Left colon (tissue), 2 donors: ENCODE data around the gene SHISA6. TPM values are rescaled to one million over a fixed set of nuclear protein-coding genes. Genes with fewer than 3 reads are reported as not detected.

ENCODE experiments used
- ATAC-seq: fragments of 200-7000 bp; cut with Tn5 transposase; one replicate; pipeline ENCODE4 v1.9.1; 2020; ENCODE audit warnings: mild to moderate bottlenecking, moderate library complexity
- DNase-seq, 2 donors: peaks; one replicate each; pipeline ENCODE4 v3.0.0-alpha.2; 2020
- intact Hi-C, 2 donors: fragments of 100-400 bp; cut with DNase I in 1 of 2; cut with micrococcal nuclease in 1 of 2; formaldehyde crosslinking; loops; one replicate each; pipeline versions ENCODE4 v1.11.2 to v1.14.0; 2022; cut with DNase I, micrococcal nuclease
- total RNA-seq, 2 donors: library from RNA; stranded (reverse); fragmentation: NEBNext Ultra II Directional; extraction: Animal tissue kit (Norgen Biotek cat#: 25700); gene quantifications; one replicate each; pipeline ENCODE4 v1.2.1, GENCODE V29; 2021
- donor health status: DM: no; HTN: no; CAD: no.
- donor health status: DM: yes; HTN: yes; CAD: no.

Gene SHISA6
- total RNA-seq, 2 donors from 2014 or later = 0.53 to 0.70 TPM

GRCh38 chr17:11330826-11331225 lies 89.8 kb downstream of the SHISA6 start:
- ATAC-seq (no peak), DNase-seq (no peak)
- intact Hi-C loops = no loop called here

GRCh38 chr17:11331547-11332513 lies 90.8 kb downstream of the SHISA6 start:
- intact Hi-C loops = no loop called here
- ATAC-seq (no peak), DNase-seq (no peak)

DNA sequence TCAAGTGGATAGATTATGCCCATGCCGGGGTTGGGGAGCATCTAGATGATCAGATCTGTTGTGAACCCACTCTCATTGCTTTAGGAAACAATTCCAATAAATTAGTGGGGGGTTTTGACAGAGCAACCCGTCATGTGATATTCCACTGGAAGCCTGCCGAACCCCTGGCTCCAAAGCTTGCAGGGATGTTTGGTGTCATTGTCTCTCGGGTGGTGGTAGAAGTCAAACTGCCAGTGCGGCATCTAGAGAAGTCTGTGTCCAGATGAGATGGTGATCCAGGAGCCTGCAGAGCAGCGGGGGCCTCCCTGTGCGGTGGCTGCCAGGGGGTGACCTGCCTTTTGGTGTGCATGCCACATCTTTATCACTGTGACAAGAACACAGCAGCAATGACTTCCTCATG lies 91.7 kb downstream of the SHISA6 start:
- intact Hi-C loops = no loop called here
- ATAC-seq (no peak), DNase-seq (no peak)

DNA sequence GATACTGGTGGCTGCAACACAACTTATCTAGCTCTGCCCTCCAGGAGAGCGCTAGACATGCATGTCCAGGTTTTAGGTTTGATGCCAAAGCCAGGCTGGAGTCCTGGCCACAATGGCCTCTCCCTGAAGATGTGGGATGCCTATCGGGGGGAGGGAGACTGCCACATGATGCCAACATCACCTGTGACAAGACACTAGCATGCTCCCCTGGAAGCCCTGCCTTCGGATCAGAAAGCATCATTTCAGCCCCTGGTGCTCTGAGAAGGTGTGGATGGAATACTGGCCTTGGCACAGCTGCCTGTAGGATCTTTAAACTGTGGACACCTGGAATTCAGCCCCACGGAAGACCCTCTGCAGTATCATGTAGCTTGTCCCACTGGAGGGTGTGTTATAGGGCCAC lies 93.5 kb downstream of the SHISA6 start:
- DNase-seq = no peak
- ATAC-seq = no peak
- intact Hi-C loops = no loop called here

- ATAC-seq (no peak), DNase-seq (no peak)
- intact Hi-C loops = no loop called here
Observed at GRCh38 chr17:11336290-11336689, 95.3 kb downstream of the SHISA6 start.

DNA sequence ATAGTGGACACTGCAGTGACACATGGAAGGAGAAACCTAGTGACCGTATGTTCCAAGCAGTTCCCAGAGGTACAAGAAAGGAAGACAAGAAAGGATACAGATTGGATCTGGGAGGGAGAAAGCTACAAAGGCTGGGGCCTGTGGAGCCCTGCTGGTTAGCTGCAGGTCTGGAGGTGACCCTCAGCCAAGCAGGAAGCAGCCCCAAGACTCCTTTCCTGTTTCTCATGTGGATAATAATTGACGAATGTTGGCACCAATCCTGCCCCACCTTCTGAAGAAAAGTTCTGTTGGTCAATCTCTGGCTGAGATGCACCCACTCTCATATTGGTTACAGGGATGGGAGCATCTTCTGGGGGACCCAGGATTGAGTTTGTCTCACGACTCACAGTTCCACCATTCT lies 99.8 kb downstream of the SHISA6 start:
- peak in 1 of 2 donors; percentile 42 for DNase-seq
- ATAC-seq = peak; percentile 91
- intact Hi-C loops = no loop called here

DNA sequence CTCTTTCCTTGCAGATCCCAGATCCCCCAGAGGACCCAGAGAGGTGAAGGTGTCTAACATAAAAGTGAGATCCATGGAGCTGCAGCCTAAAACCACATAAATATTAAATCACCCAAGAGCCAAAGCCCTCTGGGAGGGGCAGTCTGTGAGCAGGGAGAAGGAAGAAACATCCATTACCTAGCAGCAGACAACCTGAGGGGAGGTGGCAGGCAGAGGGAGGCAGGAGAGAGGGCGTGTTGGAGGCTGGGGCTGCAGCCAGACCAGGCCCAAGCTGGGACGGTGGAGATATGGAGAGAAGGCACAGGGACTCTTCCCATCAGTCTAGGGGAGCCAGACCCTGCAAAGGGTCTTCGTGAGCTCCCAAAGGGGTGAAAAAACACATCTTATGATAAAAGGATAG lies 101.1 kb downstream of the SHISA6 start:
- peak in 1 of 2 donors; percentile 8 for DNase-seq
- ATAC-seq = peak; percentile 43

GRCh38 chr17:11349106-11349505 lies 108.1 kb downstream of the SHISA6 start:
- intact Hi-C loops = no loop called here
- no peak for ATAC-seq

More for the DNA sequence above, 101.1 kb downstream of the SHISA6 start:
- intact Hi-C loops = no loop called here

DNA sequence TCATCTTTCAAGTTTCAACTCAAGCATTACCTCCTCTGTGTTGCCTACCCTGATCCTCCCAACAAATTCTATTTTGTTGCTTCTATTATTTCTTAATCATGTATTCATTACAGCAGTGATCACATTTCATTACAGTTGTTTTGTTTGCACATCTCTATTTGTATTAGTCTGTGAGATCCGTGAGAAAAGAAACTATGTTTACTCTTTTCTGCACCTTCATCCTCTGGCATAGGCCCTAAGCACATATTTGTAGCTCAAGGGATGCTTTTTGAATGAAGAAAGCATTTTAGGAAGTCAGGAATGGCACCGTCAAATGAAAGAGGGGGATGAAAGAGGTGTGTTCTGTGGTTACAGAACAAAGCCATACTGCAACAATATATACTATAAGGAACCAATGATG lies 110.5 kb downstream of the SHISA6 start:
- intact Hi-C loops = no loop called here
- DNase-seq (no peak), ATAC-seq (no peak)

More at GRCh38 chr17:11349106-11349505, 108.1 kb downstream of the SHISA6 start:
- DNase-seq = no peak

- ATAC-seq (no peak), DNase-seq (no peak)
- intact Hi-C loops = no loop called here
Observed at GRCh38 chr17:11353601-11354000, 112.6 kb downstream of the SHISA6 start.

GRCh38 chr17:11356371-11356770 lies 115.4 kb downstream of the SHISA6 start:
- intact Hi-C loops = no loop called here
- ATAC-seq (no peak), DNase-seq (no peak)

GRCh38 chr17:11363565-11364117 lies 122.6 kb downstream of the SHISA6 start:
- intact Hi-C loops = no loop called here
- peak in 1 of 2 donors; percentile 12 for DNase-seq
- ATAC-seq = peak; percentile 66

- DNase-seq = no peak
- intact Hi-C loops = no loop called here
- no peak for ATAC-seq
Observed at GRCh38 chr17:11366272-11366850, 125.3 kb downstream of the SHISA6 start.

DNA sequence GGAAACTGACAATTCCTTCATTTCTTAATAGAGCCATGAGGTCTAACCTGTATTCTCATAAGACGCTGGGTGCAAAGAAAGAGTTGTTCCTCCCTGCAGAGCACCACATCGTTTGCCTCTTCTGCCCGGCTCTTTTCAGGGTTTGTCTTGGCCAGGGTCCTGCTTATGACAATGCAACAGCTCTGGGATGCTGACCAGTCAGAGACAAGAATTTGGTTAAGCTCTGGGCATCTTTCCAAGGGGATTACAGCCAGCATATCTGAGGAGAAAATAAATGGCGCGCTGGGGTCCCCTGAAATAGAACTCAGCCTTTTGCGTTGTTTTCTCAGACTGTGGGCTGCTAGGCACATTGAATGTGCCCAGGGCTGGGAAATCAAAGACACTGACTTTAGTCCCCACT lies 128.6 kb downstream of the SHISA6 start:
- no peak for ATAC-seq
- no peak for DNase-seq
- intact Hi-C loops = no loop called here

DNA sequence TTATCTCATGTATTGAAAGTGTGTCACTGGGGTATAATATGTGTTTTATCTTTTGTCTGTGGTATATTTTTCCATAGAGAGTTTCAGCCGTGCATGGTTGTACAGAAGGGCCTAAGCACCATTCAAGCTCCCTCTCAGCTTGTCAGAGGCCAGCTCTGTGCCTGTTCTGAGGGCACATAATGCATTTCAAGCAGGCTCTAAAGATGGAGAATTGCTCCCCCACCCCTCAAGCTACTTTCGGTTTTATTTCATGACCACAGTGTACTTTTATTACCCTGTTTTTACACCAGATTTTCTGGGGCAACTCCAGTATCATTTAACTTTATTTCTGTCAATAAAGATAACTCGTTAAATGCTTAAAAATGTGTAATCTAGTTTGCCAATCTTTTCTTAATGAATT lies 131.7 kb downstream of the SHISA6 start:
- intact Hi-C loops = no loop called here
- peak; percentile 76 for ATAC-seq
- DNase-seq = no peak

DNA sequence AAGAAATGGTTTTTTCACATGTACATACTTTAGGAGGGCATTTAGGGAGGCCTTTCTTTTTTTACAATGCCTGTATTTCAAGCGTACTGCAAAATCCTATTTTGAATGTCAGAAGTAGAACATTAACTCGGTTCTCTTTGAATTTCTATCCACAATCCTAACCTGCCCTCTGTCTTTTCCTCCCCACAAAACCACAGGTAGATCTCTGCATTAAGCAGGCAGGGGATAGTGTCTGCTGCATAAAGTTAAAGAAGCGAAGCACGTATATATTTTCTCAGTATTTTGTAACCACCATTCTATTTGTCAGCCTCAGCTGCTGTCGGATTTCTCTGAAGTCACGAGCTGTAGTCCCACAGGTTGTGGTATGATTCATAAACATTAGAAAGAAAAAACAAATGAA lies 137.5 kb downstream of the SHISA6 start:
- intact Hi-C loops = no loop called here
- DNase-seq (no peak), ATAC-seq (no peak)

- no peak for ATAC-seq
- intact Hi-C loops = no loop called here
Observed at GRCh38 chr17:11380761-11381160, 139.7 kb downstream of the SHISA6 start.

GRCh38 chr17:11383157-11383556 lies 142.1 kb downstream of the SHISA6 start:
- DNase-seq = no peak
- no peak for ATAC-seq
- intact Hi-C loops = no loop called here

More at GRCh38 chr17:11380761-11381160, 139.7 kb downstream of the SHISA6 start:
- no peak for DNase-seq

- intact Hi-C loops = no loop called here
- DNase-seq = no peak
- ATAC-seq = no peak
Observed at GRCh38 chr17:11384131-11384530, 143.1 kb downstream of the SHISA6 start.

- no peak for ATAC-seq
- intact Hi-C loops = no loop called here
- DNase-seq = no peak
Observed at GRCh38 chr17:11387610-11388009, 146.6 kb downstream of the SHISA6 start.
